ENCODE data around the gene DONSON. TPM values are rescaled to one million over a fixed set of nuclear protein-coding genes. Genes with fewer than 3 reads are reported as not detected.
A peak's percentile ranks its signal among the peaks of the same experiment; 100 is the strongest.

The DONSON gene
- total and polyA plus RNA-seq, 9 of the 15 experiments (the other 6 are each of a cell fraction or from before 2014, with no cell fraction given): 26.7 to 124 (median 62.6) TPM

GRCh38 chr21:33552093-33552998 lies 36.1 kb downstream of the DONSON start (continued):
- TF ChIP-seq TFAP4 (CRISPR knock-in tag; IDR thresholded peaks at IDR 0.05; ENCODE audit: borderline replicate concordance) (peak; percentile 86), JUN (IDR thresholded peaks at IDR 0.05; ENCODE audit: borderline replicate concordance, low read depth, low read length) (0 out of 2 replicates have a peak, but pooled peaks have one; percentile 18), JUN (CRISPR knock-in tag; IDR thresholded peaks at IDR 0.05; ENCODE audit: borderline replicate concordance) (no peak), CREB1 (IDR thresholded peaks at IDR 0.05) (peak; percentile 94), CREB1 (CRISPR knock-in tag; IDR thresholded peaks at IDR 0.05) (peak; percentile 96), ZNF143 (CRISPR knock-in tag; IDR thresholded peaks at IDR 0.05) (no peak), PHB2 (IDR thresholded peaks at IDR 0.05; ENCODE audit: low read depth) (no peak), CEBPB (tag; IDR thresholded peaks at IDR 0.05) (peak; percentile 68), ATF6 (CRISPR knock-in tag; IDR thresholded peaks at IDR 0.05) (no peak), CEBPG (CRISPR knock-in tag; IDR thresholded peaks at IDR 0.05) (peak; percentile 43), CEBPG (tag; conservative IDR thresholded peaks at IDR 0.05 in 1 of 2, IDR thresholded peaks at IDR 0.05 in 1 of 2) (no peak), ATF2 (CRISPR knock-in tag; IDR thresholded peaks at IDR 0.05) (peak; percentile 92), CSDE1 (IDR thresholded peaks at IDR 0.05) (0 out of 4 replicates have a peak, but pooled peaks of 1 of the 2 experiments have one; percentile 39), NCOA1 (IDR thresholded peaks at IDR 0.05; ENCODE audit: low read depth) (peak; percentile 93), BCLAF1 (IDR thresholded peaks at IDR 0.05; ENCODE audit: borderline replicate concordance in 1 of 2, control insufficient read depth in 1 of 2, low read depth in 2 of 2, low read length in 1 of 2) (peak in 1 of 2 experiments; percentile 79; a peak in 1 of 4 replicates)
